ENCODE data around the gene RNMT.
A peak's percentile ranks its signal among the peaks of the same experiment; 100 is the strongest.
"Not testable (repeated sequence)": the region's sequence is repeated elsewhere in the genome, so short reads cannot be mapped to it uniquely, and the experiment has no call there.

The RNMT gene

DNA sequence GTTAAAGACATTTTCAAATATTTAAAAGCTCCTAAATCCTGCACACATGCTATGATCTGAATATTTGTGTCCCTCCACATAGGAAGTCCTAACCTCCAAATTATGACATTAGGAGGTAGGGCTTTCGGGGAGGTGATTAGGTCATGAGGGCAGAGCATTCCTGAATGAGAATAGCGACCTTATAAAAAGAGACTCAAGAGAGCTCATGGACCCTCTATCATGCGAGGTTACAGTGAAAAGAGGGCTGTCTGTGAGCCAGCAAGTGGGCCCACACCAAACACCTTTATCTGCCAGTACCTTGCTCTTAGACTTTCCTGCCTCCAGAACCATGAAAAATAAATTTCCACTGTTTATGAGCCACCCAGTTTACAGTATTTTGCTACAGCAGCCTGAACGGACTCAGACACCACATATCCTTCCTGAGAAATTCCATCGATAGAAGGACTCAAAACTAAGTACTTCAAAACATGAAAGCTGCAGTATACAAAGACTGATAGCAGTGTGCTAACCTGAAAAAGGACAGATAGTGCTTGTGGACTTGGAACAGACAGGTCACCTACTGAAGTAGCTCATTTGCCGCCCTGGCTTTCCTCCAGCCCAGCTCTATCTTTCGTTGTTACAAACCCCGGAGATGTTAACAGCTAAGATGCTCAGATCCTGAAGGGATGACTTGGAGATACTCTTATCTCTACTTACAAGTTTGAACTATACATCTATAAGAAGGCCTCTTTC is 13.9 kb upstream of the RNMT start:
- H3K4me3 Mint-ChIP-seq = no peak overlapping the region
- no peak overlapping the region for H3K27ac Mint-ChIP-seq (ENCODE audit: low read depth)
- H3K9me3 Mint-ChIP-seq = no peaks in the 10 kb centered on the region
- no peak for DNase-seq (ENCODE audit: low spot score in 2 of 2)
- H3K36me3 Mint-ChIP-seq (ENCODE audit: insufficient read depth) = no peaks in the 10 kb centered on the region
- peaks cover 38% of the 10 kb centered on the region for H3K4me1 Mint-ChIP-seq
- H3K27me3 Mint-ChIP-seq = no peaks in the 10 kb centered on the region
- no peak for ATAC-seq (replicated peaks; ENCODE audit: extremely low read depth, poor library complexity, severe bottlenecking)

GRCh38 chr18:13713455-13714055 is 12.9 kb upstream of the RNMT start:
- Mint-ChIP-seq H3K9me3 (no peaks in the 10 kb centered on the region), H3K36me3 (ENCODE audit: insufficient read depth) (no peaks in the 10 kb centered on the region), H3K4me1 (peaks cover 33% of the 10 kb centered on the region), H3K27ac (ENCODE audit: low read depth) (no peak overlapping the region), H3K27me3 (no peaks in the 10 kb centered on the region), H3K4me3 (no peak overlapping the region)
- DNase-seq (ENCODE audit: low spot score in 2 of 2) = no peak
- ATAC-seq (replicated peaks; ENCODE audit: extremely low read depth, poor library complexity, severe bottlenecking) = no peak

DNA sequence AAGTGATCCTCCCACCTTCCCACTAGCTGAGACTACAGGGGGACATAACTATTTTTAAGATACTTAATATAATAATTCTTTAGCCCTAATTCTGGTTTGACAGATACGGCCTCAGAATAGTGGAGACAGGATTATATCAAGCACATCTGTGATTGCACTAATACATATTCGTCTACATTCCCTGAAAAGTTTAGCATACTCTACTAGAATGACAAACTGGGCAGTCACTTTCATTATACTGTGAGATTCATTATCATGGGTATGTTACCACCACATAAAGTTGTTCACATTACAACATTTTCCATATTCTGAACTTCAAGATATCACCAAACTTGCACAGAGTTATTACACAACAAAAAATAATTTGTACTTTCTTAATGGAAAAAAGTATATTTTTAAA is 11.1 kb upstream of the RNMT start:
- H3K27ac Mint-ChIP-seq (ENCODE audit: low read depth) = no peak overlapping the region
- ATAC-seq (replicated peaks; ENCODE audit: extremely low read depth, poor library complexity, severe bottlenecking) (no peak), DNase-seq (ENCODE audit: low spot score in 2 of 2) (no peak)
- H3K4me1 Mint-ChIP-seq = peaks cover 21% of the 10 kb centered on the region
- no peaks in the 10 kb centered on the region for H3K36me3 Mint-ChIP-seq (ENCODE audit: insufficient read depth)
- no peak overlapping the region for H3K4me3 Mint-ChIP-seq
- H3K27me3 Mint-ChIP-seq = no peaks in the 10 kb centered on the region
- H3K9me3 Mint-ChIP-seq = no peaks in the 10 kb centered on the region

- peaks cover 15% of the 10 kb centered on the region for H3K4me1 Mint-ChIP-seq
- H3K9me3 Mint-ChIP-seq = no peaks in the 10 kb centered on the region
- no peak overlapping the region for H3K4me3 Mint-ChIP-seq
- DNase-seq (ENCODE audit: low spot score in 2 of 2) = no peak
- no peak for ATAC-seq (replicated peaks; ENCODE audit: extremely low read depth, poor library complexity, severe bottlenecking)
- H3K36me3 Mint-ChIP-seq (ENCODE audit: insufficient read depth) = no peaks in the 10 kb centered on the region
- no peak overlapping the region for H3K27ac Mint-ChIP-seq (ENCODE audit: low read depth)
- no peaks in the 10 kb centered on the region for H3K27me3 Mint-ChIP-seq
Observed at GRCh38 chr18:13716916-13717315, 9.6 kb upstream of the RNMT start.

DNA sequence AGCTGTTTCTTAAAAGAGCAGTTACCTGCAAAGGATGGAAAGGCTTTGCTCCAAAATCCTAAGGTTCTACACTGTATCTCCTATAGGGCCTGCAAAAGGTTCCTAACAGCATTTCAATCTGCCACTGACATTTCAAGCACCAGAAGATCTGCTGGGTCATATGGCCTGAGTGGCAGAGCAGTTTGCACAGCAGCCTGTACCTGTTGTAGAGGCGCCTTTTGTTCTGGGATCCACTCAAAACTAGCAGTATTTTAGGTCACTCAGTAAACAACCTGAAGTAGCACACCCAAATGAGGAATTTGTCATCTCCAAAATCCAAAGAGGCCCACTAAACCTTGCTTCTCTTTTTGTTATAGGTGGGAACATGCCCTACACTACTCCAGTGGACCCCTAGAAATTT is 6.3 kb upstream of the RNMT start:
- no peak overlapping the region for H3K4me3 Mint-ChIP-seq
- H3K27me3 Mint-ChIP-seq = no peaks in the 10 kb centered on the region
- no peaks in the 10 kb centered on the region for H3K36me3 Mint-ChIP-seq (ENCODE audit: insufficient read depth)
- no peaks in the 10 kb centered on the region for H3K9me3 Mint-ChIP-seq
- H3K27ac Mint-ChIP-seq (ENCODE audit: low read depth) = no peak overlapping the region
- H3K4me1 Mint-ChIP-seq = peaks cover 25% of the 10 kb centered on the region
- ATAC-seq (replicated peaks; ENCODE audit: extremely low read depth, poor library complexity, severe bottlenecking) (no peak), DNase-seq (ENCODE audit: low spot score in 2 of 2) (no peak)

GRCh38 chr18:13720847-13721246 is 5.6 kb upstream of the RNMT start:
- Mint-ChIP-seq H3K27me3 (no peaks in the 10 kb centered on the region), H3K9me3 (no peaks in the 10 kb centered on the region), H3K27ac (ENCODE audit: low read depth) (no peak overlapping the region), H3K4me3 (no peak overlapping the region), H3K4me1 (peaks cover 32% of the 10 kb centered on the region), H3K36me3 (ENCODE audit: insufficient read depth) (peaks cover 3% of the 10 kb centered on the region)
- no peak for DNase-seq (ENCODE audit: low spot score in 2 of 2)
- no peak for ATAC-seq (replicated peaks; ENCODE audit: extremely low read depth, poor library complexity, severe bottlenecking)

- Mint-ChIP-seq H3K27ac (ENCODE audit: low read depth) (peak overlapping the region; percentile 85), H3K36me3 (ENCODE audit: insufficient read depth) (peaks cover 22% of the 10 kb centered on the region), H3K9me3 (no peaks in the 10 kb centered on the region), H3K4me1 (peaks cover 55% of the 10 kb centered on the region), H3K4me3 (peak overlapping the region; percentile 80), H3K27me3 (no peaks in the 10 kb centered on the region)
- ATAC-seq (replicated peaks; ENCODE audit: extremely low read depth, poor library complexity, severe bottlenecking) = peak; percentile 7
- no peak for DNase-seq (ENCODE audit: low spot score in 2 of 2)
Observed at GRCh38 chr18:13725566-13726231, 774 bp upstream of the RNMT start.

DNA sequence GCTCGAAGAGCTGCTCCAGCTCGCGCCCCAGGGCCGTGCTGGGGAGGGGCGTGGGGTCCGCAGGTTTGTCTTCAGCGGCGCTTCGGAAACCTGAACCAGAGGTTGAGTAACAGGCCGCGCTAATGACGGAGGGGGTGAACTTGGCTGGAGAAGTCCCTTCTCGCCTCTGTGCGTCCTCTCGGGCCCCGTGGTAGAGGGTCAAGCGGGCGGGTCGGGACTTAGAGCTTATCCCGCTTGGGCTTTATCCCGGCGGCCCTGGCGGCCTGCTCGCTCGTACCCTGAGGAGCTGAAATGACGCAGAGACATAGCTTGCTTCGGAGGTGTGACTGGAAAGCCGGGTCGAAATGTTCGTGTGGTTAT is 479 bp downstream of the RNMT start:
- Mint-ChIP-seq H3K9me3 (no peaks in the 10 kb centered on the region), H3K27me3 (no peaks in the 10 kb centered on the region), H3K27ac (ENCODE audit: low read depth) (peak overlapping the region; percentile 85), H3K36me3 (ENCODE audit: insufficient read depth) (peaks cover 30% of the 10 kb centered on the region), H3K4me1 (peaks cover 57% of the 10 kb centered on the region), H3K4me3 (peak overlapping the region; percentile 80)
- DNase-seq (ENCODE audit: low spot score in 2 of 2) (peak in 1 of 2 donors; percentile 19), ATAC-seq (replicated peaks; ENCODE audit: extremely low read depth, poor library complexity, severe bottlenecking) (peak; percentile 18)

- H3K27ac Mint-ChIP-seq (ENCODE audit: low read depth) = no peak overlapping the region
- H3K4me1 Mint-ChIP-seq = peaks cover 38% of the 10 kb centered on the region
- peaks cover 47% of the 10 kb centered on the region for H3K36me3 Mint-ChIP-seq (ENCODE audit: insufficient read depth)
- DNase-seq (ENCODE audit: low spot score in 2 of 2) (no peak), ATAC-seq (replicated peaks; ENCODE audit: extremely low read depth, poor library complexity, severe bottlenecking) (no peak)
- H3K9me3 Mint-ChIP-seq = no peaks in the 10 kb centered on the region
- no peak overlapping the region for H3K4me3 Mint-ChIP-seq
- H3K27me3 Mint-ChIP-seq = no peaks in the 10 kb centered on the region
Observed at GRCh38 chr18:13730481-13730880, 4.0 kb downstream of the RNMT start.

- Mint-ChIP-seq H3K36me3 (ENCODE audit: insufficient read depth) (peaks cover 66% of the 10 kb centered on the region), H3K9me3 (no peaks in the 10 kb centered on the region), H3K27ac (ENCODE audit: low read depth) (no peak overlapping the region), H3K4me1 (peaks cover 12% of the 10 kb centered on the region), H3K27me3 (no peaks in the 10 kb centered on the region), H3K4me3 (no peak overlapping the region)
- ATAC-seq (replicated peaks; ENCODE audit: extremely low read depth, poor library complexity, severe bottlenecking) (no peak), DNase-seq (ENCODE audit: low spot score in 2 of 2) (no peak)
Observed at GRCh38 chr18:13735681-13736080, 9.2 kb downstream of the RNMT start.

GRCh38 chr18:13745696-13746095 is 19.2 kb downstream of the RNMT start:
- Mint-ChIP-seq H3K27me3 (no peaks in the 10 kb centered on the region), H3K9me3 (no peaks in the 10 kb centered on the region), H3K4me1 (no peaks in the 10 kb centered on the region), H3K4me3 (no peak overlapping the region), H3K27ac (ENCODE audit: low read depth) (peak overlapping the region; percentile 20), H3K36me3 (ENCODE audit: insufficient read depth) (peaks cover 77% of the 10 kb centered on the region)
- ATAC-seq (replicated peaks; ENCODE audit: extremely low read depth, poor library complexity, severe bottlenecking) (no peak), DNase-seq (ENCODE audit: low spot score in 2 of 2) (no peak)

GRCh38 chr18:13746633-13747032 is 20.2 kb downstream of the RNMT start:
- H3K4me3 Mint-ChIP-seq = no peak overlapping the region
- H3K27me3 Mint-ChIP-seq = no peaks in the 10 kb centered on the region
- no peak for ATAC-seq (replicated peaks; ENCODE audit: extremely low read depth, poor library complexity, severe bottlenecking)
- no peak overlapping the region for H3K27ac Mint-ChIP-seq (ENCODE audit: low read depth)
- no peaks in the 10 kb centered on the region for H3K9me3 Mint-ChIP-seq
- H3K36me3 Mint-ChIP-seq (ENCODE audit: insufficient read depth) = peaks cover 75% of the 10 kb centered on the region
- no peaks in the 10 kb centered on the region for H3K4me1 Mint-ChIP-seq
- no peak for DNase-seq (ENCODE audit: low spot score in 2 of 2)

- DNase-seq (ENCODE audit: low spot score in 2 of 2); ATAC-seq (replicated peaks; ENCODE audit: extremely low read depth, poor library complexity, severe bottlenecking); H3K27me3 Mint-ChIP-seq; H3K4me3 Mint-ChIP-seq; H3K27ac Mint-ChIP-seq (ENCODE audit: low read depth); H3K9me3 Mint-ChIP-seq; H3K4me1 Mint-ChIP-seq: not testable (repeated sequence)
- H3K36me3 Mint-ChIP-seq (ENCODE audit: insufficient read depth) = peaks cover 72% of the 10 kb centered on the region
Observed at GRCh38 chr18:13751599-13751998, 25.1 kb downstream of the RNMT start.

All from central memory CD8-positive, alpha-beta T cell (primary cell).